Sigmoid colon (tissue), 7 donors: ENCODE results near the gene HAPLN3. TPM values are rescaled to one million over a fixed set of nuclear protein-coding genes. Genes with fewer than 3 reads are reported as not detected.

Experiments used
- DNase-seq: peaks from one replicate; pipeline ENCODE4 v3.0.0-alpha.2; 2019
- H3K27ac ChIP-seq, 4 donors: fragments of 200-600 bp; sonication (generic); one replicate each; pipeline ENCODE4 v1.5.1; 2016 to 2019; ENCODE audit warnings: mild to moderate bottlenecking in 1 of 4
- H3K27me3 ChIP-seq, 3 donors: fragments of 200-600 bp; sonication (generic); one replicate each; pipeline ENCODE4 v1.5.1; 2019; ENCODE audit warnings: mild to moderate bottlenecking in 1 of 3
- H3K36me3 ChIP-seq, 4 donors: fragments of 200-600 bp; sonication (generic); one replicate each; pipeline ENCODE4 v1.5.1; 2016 to 2019
- H3K4me1 ChIP-seq, 4 donors: fragments of 200-600 bp; sonication (generic); one replicate each; pipeline ENCODE4 v1.5.1; 2017 to 2019
- H3K4me3 ChIP-seq, 4 donors: fragments of 200-600 bp; sonication (generic); one replicate each; pipeline ENCODE4 v1.5.1; 2017 to 2019; ENCODE audit warnings: mild to moderate bottlenecking in 2 of 4, moderate library complexity in 1 of 4
- H3K9me3 ChIP-seq, 4 donors: fragments of 200-600 bp in 3 of 4; sonication (generic) in 3 of 4; one replicate each; pipeline versions ENCODE4 v1.5.1 to v1.6.1; 2013 to 2019
- EP300 ChIP-seq, 4 donors: sonication (generic); formaldehyde crosslinking; IDR thresholded peaks; one replicate each; pipeline ENCODE4 v1.6.1; 2017; ENCODE audit warnings: antibody characterized with exemption in 4 of 4
- POLR2A ChIP-seq, 2 donors: fragments of 450-650 bp; IDR thresholded peaks; one replicate each; pipeline ENCODE4 v1.6.1; 2016; ENCODE audit warnings: antibody characterized with exemption in 2 of 2, mild to moderate bottlenecking in 2 of 2, moderate library complexity in 2 of 2
- POLR2AphosphoS5 ChIP-seq, 4 donors: sonication (generic); formaldehyde crosslinking; IDR thresholded peaks; one replicate each; pipeline ENCODE4 v1.6.1; 2017; ENCODE audit warnings: antibody characterized with exemption in 4 of 4
- WGBS, 2 donors: extraction: QIAGEN DNeasy Blood & Tissue Kit; methylation state at CpG; one replicate each; pipeline ENCODE4 v1.1.7; 2013; 5-methylcytosine and 5-hydroxymethylcytosine counted together
- intact Hi-C: fragments of 100-400 bp; cut with DNase I; formaldehyde crosslinking; loops from one replicate; pipeline ENCODE4 v1.15.1; 2023
- polyA plus RNA-seq, 3 donors: library from polyadenylated mRNA; stranded (reverse); fragments of 200-250 nt; gene quantifications; one replicate each; pipeline ENCODE4 v1.2.3, GENCODE V29; 2013
- total RNA-seq, 4 donors: library from RNA; depleted of rRNA; stranded (reverse); fragments of >200 nt; gene quantifications; one replicate each; pipeline ENCODE4 v1.1.0, GENCODE V29; 2016
- TF ChIP-seq, protein P1 (sequence below), 4 experiments: fragments of 450-650 bp in 3 of 4; fragments of 200-600 bp in 1 of 4; IDR thresholded peaks; one replicate each; pipeline ENCODE4 v1.5.1; 2016 to 2019; ENCODE audit warnings: antibody characterized with exemption in 4 of 4, mild to moderate bottlenecking in 3 of 4, moderate library complexity in 2 of 4
- donor health status: healthy with polysubstance abuse.
- donor health status: Bipolar disorder and iron deficiency.
- donor health status: healthy.

HAPLN3 gene
- total and polyA plus RNA-seq, 7 donors: 0.60 to 20.9 (median 4.2) TPM; not detected in 1

- peak within 1 kb of the TSS; percentile 71 to 94 (median 80) for H3K27ac ChIP-seq
- no peaks in the 10 kb centered on the region for H3K9me3 ChIP-seq
- DNase-seq: peak; percentile 85
- intact Hi-C loops: no loop called here
- peaks cover 0 to 6% (median 0%) of the 10 kb centered on the region in 4 donors for H3K36me3 ChIP-seq
- peak within 1 kb of the TSS; percentile 62 to 83 (median 76) for H3K4me3 ChIP-seq
- H3K4me1 ChIP-seq: peaks cover 0 to 17% (median 13%) of the 10 kb centered on the region in 4 donors
- 1% methylated on average over 67 of the region's 67 CpGs for WGBS, 2 donors
- TF ChIP-seq POLR2A (IDR thresholded peaks at IDR 0.05) (no peak), EP300 (IDR thresholded peaks at IDR 0.05) (no peak), POLR2AphosphoS5 (IDR thresholded peaks at IDR 0.05) (peak; percentile 58 to 83 (median 80))
- TF ChIP-seq, protein P1, sequence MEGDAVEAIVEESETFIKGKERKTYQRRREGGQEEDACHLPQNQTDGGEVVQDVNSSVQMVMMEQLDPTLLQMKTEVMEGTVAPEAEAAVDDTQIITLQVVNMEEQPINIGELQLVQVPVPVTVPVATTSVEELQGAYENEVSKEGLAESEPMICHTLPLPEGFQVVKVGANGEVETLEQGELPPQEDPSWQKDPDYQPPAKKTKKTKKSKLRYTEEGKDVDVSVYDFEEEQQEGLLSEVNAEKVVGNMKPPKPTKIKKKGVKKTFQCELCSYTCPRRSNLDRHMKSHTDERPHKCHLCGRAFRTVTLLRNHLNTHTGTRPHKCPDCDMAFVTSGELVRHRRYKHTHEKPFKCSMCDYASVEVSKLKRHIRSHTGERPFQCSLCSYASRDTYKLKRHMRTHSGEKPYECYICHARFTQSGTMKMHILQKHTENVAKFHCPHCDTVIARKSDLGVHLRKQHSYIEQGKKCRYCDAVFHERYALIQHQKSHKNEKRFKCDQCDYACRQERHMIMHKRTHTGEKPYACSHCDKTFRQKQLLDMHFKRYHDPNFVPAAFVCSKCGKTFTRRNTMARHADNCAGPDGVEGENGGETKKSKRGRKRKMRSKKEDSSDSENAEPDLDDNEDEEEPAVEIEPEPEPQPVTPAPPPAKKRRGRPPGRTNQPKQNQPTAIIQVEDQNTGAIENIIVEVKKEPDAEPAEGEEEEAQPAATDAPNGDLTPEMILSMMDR (IDR thresholded peaks at IDR 0.05): peak in 1 of 4 experiments; percentile 9
- no peaks in the 10 kb centered on the region for H3K27me3 ChIP-seq
Observed at GRCh38 chr15:88913017-88913849, 17.9 kb upstream of the HAPLN3 start, which contains the start of gene MFGE8. MFGE8 (minus strand) TSS chr15:88913379; CDS start chr15:88913319, 60 bp downstream.

- intact Hi-C loops: no loop called here
- Histone ChIP-seq H3K4me1 (peaks cover 0 to 17% (median 13%) of the 10 kb centered on the region in 4 donors), H3K9me3 (no peaks in the 10 kb centered on the region), H3K27ac (peak overlapping the region; percentile 71 to 94 (median 80)), H3K4me3 (peak overlapping the region; percentile 62 to 83 (median 76)), H3K27me3 (no peaks in the 10 kb centered on the region), H3K36me3 (peaks cover 0 to 6% (median 0%) of the 10 kb centered on the region in 4 donors)
- WGBS, 2 donors: 27 to 29% methylated on average over 20 of the region's 20 CpGs
- no peak for DNase-seq
- no peak for TF ChIP-seq EP300 (IDR thresholded peaks at IDR 0.05)
- TF ChIP-seq, protein P1 (IDR thresholded peaks at IDR 0.05): no peak
- TF ChIP-seq POLR2A (IDR thresholded peaks at IDR 0.05): no peak
- no peak for TF ChIP-seq POLR2AphosphoS5 (IDR thresholded peaks at IDR 0.05)
Observed at GRCh38 chr15:88912500-88912921, 17.2 kb upstream of the HAPLN3 start.

DNA sequence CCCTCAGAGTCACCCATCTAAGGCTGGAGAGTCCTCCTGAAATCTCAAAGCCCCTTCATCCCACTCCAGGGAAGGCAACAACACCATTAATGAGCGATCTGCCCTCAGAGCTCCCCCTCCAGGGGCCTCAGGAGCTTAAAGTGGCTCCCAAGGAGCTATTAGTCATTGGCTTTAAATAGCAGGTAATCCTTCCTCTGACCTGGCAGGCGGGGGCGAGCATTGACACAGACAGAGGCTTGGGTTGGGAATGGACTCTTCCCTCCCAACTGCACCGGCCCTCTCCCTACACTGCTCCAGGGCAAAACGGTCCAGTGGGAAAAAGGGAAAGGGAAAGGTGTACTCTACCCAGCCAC is 16.4 kb upstream of the HAPLN3 start:
- Histone ChIP-seq H3K4me1 (peaks cover 0 to 17% (median 13%) of the 10 kb centered on the region in 4 donors), H3K36me3 (peaks cover 0 to 12% (median 0%) of the 10 kb centered on the region in 4 donors), H3K27ac (peak overlapping the region; percentile 71 to 94 (median 80)), H3K27me3 (no peaks in the 10 kb centered on the region), H3K9me3 (no peaks in the 10 kb centered on the region), H3K4me3 (peak overlapping the region; percentile 62 to 83 (median 76))
- TF ChIP-seq POLR2A (IDR thresholded peaks at IDR 0.05) (no peak), EP300 (IDR thresholded peaks at IDR 0.05) (no peak), POLR2AphosphoS5 (IDR thresholded peaks at IDR 0.05) (no peak)
- DNase-seq: peak; percentile 58
- intact Hi-C loops: no loop called here
- 78 to 86% methylated on average over 5 of the region's 5 CpGs for WGBS, 2 donors

DNA sequence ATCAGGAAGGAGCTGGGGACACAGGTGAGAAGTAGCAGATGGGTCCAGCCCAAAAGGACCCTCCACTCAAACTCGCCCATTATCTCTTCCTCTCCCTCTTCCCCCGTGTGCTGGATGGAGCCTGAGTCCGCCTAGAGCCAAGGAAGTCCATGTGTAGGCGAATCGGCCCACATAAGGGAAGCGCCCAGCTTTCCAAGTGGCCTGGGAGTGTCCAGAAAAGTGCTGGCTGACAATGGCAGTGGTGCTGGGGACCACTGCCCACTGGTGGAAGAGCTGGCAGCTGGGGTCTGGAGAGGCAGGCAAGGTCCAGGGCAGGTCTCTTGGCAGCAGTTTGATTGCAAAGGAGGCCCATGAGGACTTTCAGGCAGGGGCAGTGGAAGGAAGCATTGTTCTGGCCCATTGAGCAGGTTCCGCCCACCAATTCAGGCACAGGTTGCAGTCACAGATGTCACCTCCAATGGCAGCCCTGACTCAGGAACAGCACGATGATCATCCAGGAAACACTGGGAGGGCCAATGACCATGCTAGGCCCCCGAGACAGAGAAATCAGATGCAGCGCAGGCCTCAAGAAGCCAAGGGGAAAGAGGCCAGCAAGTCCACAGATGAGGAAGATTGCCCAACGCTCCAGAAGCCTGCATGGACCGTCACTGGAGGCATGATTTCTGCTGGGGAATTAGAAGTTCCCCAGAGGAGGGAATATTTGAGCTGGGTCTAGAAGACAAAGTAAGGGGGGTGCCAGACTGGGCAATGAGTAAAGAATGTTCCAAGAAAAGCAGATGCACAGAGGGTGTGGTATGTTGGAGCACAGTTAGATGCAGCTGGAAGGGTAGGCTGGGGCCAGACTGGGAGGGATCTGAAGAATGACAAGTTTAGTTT is 14.8 kb upstream of the HAPLN3 start:
- peak overlapping the region in 1 of 4 donors; percentile 94 for H3K27ac ChIP-seq
- TF ChIP-seq POLR2AphosphoS5 (IDR thresholded peaks at IDR 0.05) (no peak), EP300 (IDR thresholded peaks at IDR 0.05) (no peak), POLR2A (IDR thresholded peaks at IDR 0.05) (no peak)
- TF ChIP-seq, protein P1 (IDR thresholded peaks at IDR 0.05): no peak
- DNase-seq: peak; percentile 69
- no peaks in the 10 kb centered on the region for H3K27me3 ChIP-seq
- no peaks in the 10 kb centered on the region for H3K9me3 ChIP-seq
- no peak overlapping the region for H3K4me3 ChIP-seq
- WGBS, 2 donors: 86 to 89% methylated on average over 12 of the region's 12 CpGs
- intact Hi-C loops: no loop called here
- peaks cover 0 to 20% (median 16%) of the 10 kb centered on the region in 4 donors for H3K4me1 ChIP-seq
- H3K36me3 ChIP-seq: peaks cover 0 to 22% (median 0%) of the 10 kb centered on the region in 4 donors
